Transverse colon (tissue), 4 donors: ENCODE data around the gene NLGN2.

Experiments
- EP300 ChIP-seq: sonication (generic); formaldehyde crosslinking; IDR thresholded peaks from one replicate; pipeline ENCODE4 v1.6.1; 2017; ENCODE audit warnings: antibody characterized with exemption, low read depth
- POLR2A ChIP-seq: fragments of 450-650 bp; IDR thresholded peaks from one replicate; pipeline ENCODE4 v1.6.1; 2016; ENCODE audit warnings: antibody characterized with exemption, mild to moderate bottlenecking, moderate library complexity
- POLR2AphosphoS5 ChIP-seq, 3 donors: sonication (generic); formaldehyde crosslinking; IDR thresholded peaks; one replicate each; pipeline ENCODE4 v1.6.1; 2016; ENCODE audit warnings: antibody characterized with exemption in 3 of 3
- TF ChIP-seq, protein P1 (sequence below), 5 experiments: fragments of 200-600 bp in 3 of 5; fragments of 450-650 bp in 2 of 5; sonication (generic) in 3 of 5; IDR thresholded peaks; 1 replicate in 2 of 5; 2 replicates in 3 of 5; pipeline ENCODE4 v1.5.1; 2016 to 2017; ENCODE audit warnings: antibody characterized with exemption in 5 of 5, inconsistent platforms in 3 of 5, mild to moderate bottlenecking in 2 of 5, moderate library complexity in 1 of 5

- no peak for TF ChIP-seq POLR2AphosphoS5 (IDR thresholded peaks at IDR 0.05)
- TF ChIP-seq, protein P1, sequence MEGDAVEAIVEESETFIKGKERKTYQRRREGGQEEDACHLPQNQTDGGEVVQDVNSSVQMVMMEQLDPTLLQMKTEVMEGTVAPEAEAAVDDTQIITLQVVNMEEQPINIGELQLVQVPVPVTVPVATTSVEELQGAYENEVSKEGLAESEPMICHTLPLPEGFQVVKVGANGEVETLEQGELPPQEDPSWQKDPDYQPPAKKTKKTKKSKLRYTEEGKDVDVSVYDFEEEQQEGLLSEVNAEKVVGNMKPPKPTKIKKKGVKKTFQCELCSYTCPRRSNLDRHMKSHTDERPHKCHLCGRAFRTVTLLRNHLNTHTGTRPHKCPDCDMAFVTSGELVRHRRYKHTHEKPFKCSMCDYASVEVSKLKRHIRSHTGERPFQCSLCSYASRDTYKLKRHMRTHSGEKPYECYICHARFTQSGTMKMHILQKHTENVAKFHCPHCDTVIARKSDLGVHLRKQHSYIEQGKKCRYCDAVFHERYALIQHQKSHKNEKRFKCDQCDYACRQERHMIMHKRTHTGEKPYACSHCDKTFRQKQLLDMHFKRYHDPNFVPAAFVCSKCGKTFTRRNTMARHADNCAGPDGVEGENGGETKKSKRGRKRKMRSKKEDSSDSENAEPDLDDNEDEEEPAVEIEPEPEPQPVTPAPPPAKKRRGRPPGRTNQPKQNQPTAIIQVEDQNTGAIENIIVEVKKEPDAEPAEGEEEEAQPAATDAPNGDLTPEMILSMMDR (IDR thresholded peaks at IDR 0.05): no peak
- no peak for TF ChIP-seq POLR2A
- TF ChIP-seq EP300: no peak
These were observed 3.7 kb downstream of the NLGN2 start for GRCh38 chr17:7411427-7411750.
